DMS53 treated with DMSO at 0.1 percent for 48 hours (cell line): Measurements from ENCODE around the gene CBARP.

Experiments used
- DNase-seq: peaks from one replicate; lab custom pipeline; 2025; ENCODE audit not compliant: unreplicated experiment; lab: John Stamatoyannopoulos, UW

The CBARP gene

DNA sequence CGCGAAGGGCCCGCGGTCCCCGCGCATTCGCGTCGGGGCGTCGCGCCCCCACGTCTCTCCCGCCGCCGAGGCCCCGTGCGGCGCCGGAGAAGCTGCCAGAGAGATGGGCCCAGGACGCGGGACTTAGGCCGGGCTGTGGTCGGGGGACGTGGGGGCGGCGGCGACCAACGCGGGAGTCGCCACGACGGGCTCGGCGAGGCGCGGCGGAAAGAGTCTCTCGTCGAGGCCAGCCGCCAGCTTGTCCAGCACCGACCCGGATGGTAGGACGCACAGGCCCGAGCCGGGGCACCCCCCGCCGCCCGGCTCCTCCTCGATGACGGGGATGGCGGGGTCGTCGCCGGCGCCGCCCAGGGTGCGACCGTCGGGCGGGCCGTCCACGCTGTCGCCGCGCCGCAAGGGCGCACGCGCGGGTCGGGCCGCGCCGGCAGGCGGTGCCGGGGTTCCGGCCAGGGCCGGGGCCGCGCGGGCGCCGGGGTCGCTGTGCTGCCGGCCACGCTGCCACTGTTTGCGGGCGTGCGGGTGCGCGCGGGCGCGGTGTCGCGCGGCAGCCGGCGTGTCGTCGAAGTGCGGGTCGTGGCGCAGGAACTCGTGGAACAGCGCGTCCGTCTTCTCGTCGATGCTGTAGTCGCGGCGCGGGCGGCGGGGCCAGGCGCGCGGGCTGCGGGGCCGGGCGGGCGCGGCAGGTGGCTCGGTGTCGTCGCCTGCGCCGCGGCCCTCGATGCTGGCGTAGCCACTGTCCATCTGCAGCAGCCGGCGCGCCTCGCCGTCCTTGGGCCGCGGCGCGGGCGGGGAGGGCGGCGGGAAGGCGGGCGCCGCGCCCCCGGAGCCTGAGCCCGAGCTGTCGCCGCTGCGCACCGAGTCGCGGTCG, 8.5 kb downstream of the CBARP start:
- no peak for DNase-seq

DNA sequence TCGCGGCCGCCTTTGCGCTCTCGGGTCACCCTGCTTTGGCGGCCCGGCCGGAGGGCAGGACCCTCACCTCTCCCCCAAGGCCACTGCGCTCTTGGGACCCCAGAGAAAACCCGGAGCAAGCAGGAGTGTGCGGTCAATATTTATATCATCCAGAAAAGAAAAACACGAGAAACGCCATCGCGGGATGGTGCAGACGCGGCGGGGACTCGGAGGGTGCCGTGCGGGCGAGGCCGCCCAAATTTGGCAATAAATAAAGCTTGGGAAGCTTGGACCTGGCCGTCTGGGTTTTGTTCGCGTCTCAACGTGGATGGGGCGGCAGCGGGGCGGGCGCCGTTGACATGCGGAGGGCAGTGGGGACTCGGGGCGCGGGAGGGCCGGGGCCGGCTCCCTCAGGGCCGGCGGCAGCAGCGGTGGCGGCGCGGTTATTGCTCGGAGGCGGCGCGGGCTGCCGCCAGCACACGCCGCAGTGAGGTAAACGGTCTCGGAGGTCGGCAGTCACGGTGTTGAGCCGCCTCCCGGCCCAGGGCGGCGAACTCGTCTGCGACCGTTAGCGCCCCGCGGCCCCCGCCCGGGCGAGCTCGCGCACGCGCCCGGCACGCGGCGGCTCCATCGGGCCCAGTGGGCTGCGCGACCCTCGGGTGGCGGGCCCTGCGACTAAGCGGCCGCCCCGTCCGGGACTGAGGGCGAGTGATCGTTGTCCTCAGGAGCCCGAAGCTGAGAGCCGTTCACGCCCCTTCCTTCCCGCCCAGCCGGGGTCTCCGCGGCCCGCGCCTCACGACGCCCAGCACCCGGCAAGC, 9.4 kb downstream of the CBARP start:
- DNase-seq: no peak

DNA sequence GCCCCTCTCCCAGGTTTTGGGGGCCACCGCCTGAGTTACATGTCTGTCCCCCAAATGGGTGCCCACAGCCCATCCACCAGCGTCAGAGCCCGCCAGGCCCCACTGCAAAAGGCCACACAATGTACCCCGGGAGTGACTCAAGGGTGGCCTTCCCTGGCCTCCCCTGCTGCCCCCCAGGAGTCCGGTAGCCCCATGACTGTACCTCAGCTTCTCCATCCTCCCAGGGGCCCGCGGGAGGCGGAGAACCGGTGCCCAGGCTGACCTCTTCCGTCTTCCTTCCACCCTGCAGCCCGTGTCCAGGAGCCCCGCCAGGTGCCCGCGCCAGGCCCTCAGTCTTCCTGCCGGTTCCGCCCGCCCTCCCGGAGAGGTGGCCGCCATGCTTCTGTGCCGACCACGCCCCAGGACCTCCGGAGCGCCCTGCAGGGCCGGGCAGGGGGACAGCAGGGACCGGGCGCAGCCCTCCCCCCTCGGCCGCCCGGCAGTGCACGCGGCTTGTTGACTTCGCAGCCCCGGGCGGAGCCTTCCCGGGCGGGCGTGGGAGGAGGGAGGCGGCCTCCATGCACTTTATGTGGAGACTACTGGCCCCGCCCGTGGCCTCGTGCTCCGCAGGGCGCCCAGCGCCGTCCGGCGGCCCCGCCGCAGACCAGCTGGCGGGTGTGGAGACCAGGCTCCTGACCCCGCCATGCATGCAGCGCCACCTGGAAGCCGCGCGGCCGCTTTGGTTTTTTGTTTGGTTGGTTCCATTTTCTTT, 10.3 kb downstream of the CBARP start:
- no peak for DNase-seq

DNA sequence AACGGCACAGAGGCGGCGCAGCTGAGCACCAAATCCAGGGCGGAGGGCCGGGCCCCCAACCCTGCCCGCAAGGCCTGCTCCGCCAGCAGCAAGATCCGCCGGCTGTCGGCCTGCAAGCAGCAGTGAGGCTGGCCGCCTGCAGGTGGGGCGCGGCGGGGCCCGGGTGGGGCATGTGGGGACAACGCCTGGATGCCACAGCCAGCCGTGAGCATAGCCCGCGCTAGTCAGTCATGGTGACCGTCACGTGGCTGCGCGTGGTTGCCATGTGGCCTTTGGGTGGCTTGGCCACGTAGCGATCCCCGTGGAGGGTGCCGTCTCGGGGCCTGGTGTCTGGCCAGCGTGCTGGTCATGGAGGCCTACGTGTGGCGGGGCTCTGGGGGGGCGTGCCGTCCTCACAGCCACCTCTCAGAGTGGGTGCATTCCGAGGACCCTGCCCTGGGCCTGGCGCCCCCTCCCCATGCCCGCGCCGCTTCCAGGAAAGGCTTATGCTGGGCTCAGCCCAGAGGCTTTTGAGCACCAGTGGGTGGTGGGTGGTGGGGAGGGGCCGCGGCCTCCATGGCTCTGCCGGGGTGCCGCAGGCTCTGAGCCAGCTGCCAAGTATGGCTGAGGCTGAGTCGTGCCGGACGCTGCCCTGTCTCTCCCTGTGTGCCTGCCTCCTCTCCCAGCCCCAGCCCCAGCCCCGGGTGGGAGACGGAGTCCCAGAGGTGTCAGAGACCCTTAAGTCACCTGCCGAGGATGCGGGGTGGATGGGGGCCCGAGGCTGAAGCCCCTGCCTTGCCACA, 11.1 kb downstream of the CBARP start:
- no peak for DNase-seq

DNA sequence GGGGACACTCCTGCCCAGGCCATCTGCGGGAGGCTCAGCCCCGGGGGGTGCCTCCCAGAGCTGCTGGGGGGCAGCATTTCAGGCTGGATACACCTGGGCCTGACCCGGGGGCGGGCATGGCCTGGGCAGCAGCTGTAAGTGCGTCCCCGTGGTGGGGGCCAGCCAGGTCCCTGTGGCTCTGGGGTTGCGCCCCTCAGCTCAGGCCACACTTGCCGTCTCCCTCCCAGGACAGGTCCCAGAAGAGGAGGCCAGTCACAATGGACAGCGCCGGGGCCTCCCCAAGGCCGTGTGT, 11.6 kb downstream of the CBARP start:
- DNase-seq: no peak

DNA sequence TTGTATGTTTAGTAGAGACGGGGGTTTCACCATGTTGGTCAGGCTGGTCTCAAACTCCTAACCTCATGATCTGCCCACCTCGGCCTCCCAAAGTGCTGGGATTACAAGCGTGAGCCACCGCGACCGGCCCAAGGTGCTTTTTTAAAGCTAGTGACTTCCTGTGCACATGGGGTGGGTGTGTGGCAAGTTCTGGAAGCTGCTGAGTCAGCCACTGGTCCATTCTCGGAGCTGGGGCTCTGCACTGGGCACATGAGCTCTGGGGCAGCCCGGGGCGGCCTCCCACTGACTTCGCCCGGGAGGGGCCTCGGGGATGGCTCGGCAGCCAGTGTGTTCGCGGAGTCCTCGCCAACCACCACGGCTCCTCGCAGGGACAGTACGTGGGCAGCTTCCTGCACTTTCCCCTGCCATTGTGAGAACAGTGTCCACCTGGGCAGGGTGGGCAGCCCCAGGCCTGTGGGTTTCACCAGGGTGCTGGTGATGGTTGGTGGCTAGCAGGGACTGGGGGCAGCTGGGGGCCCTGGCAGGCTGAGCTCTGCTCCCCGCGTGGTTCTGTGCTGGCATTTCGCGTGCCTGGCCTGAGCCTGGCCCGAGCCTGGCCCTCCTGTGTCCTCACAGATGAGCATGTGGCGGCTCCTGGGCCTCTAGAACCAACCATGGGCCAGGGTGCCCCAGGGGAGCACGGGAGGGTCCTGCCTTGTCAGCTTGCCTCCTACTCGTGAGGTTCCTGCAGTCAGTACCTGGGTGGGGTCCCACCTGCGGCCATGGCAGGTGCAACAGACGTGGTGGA, 12.2 kb downstream of the CBARP start:
- DNase-seq: no peak

DNA sequence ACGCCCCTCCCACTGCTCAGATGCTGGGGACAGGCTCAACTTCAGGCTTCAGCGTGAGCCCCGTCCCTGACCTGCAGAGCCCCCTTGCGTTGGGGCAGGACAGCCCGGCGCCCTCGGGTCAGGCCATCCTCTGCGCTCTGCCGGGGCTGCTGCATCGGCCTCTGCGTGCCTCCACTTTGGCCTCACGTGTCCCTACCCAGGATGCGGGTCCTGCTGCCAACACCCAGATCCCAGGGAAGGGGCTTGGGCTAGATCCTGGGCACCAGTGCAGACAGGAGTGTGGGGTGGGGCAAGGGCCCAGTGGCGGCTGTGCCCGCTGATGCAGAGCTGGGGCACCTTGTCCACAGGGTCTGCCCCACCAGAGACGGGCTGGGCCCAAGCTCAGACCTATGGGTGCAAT, 13.0 kb downstream of the CBARP start:
- no peak for DNase-seq

DNA sequence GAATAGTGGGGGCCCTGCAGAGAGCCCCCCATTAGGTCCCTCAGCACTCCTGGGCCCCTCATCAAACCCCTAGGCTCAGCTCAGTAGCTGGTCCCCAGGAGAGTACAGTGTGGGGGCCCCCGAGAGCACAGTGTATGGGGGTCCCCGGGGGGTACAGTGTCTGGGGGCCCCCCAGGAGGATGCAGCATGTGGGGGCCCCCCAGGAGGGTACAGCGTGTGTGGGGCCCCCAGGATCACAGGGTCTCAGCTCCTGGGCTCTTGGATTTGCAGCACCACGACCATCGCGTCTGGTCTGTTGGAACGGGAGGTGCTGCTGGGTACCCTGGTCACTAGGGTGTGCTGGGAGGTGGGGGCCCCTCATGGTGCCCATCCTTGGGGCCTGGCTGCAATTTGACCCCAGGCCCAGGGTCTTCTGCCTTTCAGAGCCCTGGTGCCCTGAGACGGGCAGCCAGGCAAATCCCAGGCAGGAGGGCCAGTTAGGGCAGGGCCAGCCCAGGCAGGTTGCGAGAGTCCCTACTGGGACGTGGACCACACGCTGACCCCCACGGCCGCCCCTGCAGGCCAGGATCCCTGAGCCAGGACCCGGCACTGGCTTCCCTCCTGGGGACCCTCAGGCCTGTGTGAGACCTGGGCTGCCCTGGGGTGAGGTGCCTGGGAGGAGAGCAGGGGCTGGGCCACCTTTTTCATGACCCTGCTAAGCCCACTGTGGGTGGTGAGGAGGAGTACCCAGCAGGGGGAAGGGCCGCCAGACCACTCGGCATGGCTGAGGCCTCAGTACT, 13.6 kb downstream of the CBARP start:
- no peak for DNase-seq

DNA sequence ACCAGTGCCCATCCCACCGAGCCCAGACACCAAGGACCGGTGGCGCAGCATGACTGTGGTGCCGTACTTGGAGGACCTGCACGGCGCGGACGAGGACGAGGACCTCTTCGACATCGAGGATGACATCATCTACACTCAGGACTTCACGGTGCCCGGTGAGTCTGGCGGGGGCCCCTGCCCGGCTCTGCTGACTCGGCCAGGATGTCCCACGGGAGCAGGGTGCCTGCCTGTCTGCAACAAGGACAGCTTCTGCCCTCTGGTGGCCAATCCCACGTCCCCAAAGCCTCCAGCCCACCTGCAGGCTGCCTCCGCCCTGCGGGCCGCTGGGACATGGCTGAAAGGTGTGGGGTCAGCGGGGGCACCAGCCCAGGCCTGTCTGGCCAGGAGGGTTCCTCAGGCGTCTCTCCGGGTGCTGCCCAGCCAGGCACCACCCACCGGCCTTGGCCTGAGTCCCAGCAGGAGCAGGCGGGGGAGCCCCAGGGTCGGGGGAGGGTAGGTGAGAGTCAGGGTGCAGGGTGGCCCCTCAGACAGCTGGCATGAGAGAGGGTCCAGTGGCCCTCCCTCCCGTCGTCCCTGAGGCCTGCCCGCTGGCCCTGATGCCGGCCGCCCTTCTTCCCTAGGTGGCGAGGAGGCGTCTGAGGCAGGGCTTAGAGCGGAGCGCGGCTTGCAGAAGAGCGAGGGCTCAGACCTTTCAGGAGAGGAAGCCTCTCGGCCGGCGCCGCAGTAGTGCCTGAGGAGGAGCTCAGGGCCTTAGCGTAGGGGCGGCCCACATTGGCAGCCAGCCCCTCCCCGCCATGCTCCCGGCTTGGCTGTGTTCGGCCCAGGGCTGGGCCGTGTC, 14.6 kb downstream of the CBARP start:
- no peak for DNase-seq

DNA sequence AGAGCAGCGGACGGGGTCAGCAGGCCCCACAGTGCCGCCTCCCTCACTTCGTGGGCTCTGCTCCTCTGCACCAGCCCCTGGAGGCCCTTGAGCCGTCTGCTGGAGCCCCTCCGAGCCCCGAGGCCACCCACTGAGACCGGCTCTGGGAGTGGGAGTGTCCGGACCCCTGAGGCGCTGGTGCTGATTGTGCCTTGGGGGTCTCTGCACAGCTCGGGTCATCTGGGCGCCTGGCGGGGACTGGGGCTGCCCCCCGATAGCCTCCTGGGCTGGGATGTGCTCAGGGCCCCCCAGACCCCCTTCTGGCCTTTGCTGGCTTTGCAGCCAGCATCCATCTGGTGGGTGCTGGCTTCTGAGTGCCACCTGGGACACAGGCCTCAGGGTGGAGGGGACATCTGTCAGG, 15.4 kb downstream of the CBARP start:
- no peak for DNase-seq

DNA sequence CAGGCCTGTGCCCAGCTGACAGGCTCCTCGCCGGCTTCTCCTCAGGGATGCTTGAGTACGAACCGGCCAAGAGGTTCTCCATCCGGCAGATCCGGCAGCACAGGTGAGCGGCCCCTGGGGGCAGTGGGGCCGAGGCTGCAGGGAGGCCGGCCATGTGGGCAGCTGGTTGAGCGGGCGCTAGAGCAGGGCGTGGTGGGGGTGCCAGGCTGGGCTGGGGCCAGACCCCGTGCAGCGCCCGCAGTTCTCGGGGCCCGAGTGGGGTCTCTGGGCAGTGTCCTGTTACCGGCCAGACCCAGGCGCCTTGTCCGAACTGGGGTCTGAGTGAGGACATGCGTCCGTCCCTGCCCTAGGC, 15.9 kb downstream of the CBARP start:
- DNase-seq: no peak

DNA sequence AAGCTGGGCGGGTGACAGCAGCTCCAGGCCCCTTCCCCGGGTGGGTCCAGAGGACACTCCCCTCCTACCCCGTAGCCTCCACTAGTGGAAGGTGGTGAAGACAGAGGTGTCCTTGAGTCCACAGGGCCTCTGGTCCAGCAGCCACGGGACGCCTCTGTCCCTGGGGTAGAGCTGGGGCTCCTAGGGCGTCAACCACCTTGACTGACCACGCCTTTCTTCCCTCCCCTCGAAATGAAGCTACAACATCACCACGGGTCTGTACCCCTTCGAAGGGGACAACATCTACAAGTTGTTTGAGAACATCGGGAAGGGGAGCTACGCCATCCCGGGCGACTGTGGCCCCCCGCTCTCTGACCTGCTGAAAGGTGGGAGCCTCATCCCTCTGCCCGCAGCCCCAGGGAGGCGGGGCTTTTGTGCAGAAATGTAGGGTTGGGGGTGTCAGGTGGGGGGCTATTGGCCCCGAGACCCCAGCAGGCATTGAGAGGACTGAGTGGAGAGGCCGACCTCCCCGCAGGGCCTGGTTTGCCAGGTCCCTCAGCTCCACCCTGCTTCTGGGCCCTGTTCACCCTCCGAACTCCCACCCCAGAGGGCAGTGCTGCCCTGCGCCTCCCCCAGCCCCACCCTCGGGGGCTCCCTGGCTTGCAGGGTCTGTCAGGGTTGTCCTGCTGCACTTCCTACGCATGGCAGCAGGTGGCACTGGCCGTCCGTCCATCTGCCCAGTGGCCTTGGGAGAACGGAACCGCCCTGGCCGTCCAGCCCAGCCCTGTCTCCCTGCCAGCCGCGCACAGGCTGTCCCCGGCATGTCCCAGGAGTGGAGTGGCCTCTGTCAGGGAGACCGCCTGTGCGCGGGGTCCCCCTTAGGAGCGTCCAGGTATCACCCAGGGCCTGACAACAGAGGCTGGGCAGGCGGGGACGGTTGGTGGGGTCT, 16.6 kb downstream of the CBARP start:
- DNase-seq: no peak

DNA sequence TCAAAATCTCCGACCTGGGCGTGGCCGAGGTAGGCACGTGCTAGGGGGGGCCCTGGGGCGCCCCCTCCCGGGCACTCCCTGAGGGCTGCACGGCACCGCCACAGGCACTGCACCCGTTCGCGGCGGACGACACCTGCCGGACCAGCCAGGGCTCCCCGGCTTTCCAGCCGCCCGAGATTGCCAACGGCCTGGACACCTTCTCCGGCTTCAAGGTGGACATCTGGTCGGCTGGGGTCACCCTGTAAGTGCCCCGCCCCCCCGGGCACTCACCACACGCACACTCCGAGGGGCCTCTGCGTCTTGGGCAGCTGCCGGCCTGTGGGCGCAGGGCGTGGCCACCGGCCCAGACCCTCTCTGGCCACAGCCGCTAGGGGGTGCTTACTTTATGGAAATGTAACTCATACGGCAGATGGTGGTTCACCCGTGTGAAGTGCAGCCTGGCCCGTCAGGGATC, 17.3 kb downstream of the CBARP start:
- no peak for DNase-seq

DNA sequence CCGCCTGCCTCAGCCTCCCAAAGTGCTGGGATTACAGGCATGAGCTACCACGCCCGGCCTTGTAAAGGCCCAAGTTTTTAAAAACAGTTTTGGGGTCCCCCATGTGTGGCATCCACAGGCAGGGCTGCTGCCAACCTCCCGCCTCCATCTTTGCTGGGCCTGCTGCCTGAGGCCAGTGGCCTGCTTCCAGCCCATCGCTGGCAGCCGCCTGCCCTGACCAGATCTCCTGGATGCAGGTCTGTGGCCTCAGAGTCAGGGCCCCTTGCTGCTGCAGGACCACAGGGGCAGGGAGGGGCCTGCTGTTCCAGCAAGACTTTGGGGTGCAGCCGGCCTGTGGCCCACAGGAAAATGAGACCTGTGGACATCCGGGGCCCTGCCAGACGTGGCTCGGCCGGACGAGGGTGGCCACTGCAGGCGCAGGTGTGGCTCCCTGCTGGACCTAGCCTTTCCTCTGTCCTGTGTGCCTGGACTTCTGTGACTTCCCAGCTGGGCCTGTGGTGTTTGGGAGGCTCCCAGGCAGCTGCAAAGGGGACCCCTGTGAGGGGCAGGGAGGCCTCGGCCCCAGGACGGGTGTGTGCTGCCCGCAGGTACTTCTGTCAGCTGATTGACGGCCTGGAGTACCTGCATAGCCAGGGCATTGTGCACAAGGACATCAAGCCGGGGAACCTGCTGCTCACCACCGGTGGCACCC, 17.9 kb downstream of the CBARP start:
- no peak for DNase-seq

DNA sequence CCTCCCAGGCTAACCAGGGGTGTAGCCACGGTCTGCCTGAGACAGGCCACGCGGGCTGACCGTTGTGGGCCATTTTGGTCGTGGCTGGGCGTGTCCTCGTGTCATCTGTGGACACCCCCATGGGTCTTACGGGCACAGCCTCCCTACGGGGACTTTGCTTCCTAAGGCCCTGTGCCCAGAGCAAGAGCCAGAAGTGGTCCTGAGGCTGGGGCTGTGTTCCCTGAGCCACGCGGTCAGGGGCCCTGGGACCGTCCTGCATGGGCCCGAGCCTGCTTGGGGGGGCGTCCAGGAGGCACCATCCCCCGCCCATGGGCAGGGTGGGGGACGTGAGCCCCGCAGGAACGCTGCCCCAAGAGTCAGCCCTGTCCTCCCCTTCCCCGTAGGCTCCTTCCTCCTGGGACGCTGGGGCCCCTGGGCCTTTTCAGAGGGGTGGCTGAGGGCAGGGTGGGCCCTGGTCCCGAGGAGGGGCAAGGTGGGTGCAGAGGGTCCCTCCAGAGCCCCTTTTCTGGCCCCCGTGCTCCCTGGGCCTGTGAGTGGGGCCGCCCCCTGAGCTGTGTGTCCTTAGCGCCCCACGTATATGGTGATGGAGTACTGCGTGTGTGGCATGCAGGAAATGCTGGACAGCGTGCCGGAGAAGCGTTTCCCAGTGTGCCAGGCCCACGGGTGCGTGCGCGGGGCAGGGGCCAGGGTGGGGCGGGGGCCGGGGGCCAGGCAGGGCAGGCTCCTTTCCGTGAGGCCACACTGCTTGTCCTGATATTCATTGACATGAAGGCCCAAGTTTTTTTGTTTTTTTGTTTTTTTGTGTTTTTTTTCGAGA, 18.8 kb downstream of the CBARP start:
- no peak for DNase-seq

DNA sequence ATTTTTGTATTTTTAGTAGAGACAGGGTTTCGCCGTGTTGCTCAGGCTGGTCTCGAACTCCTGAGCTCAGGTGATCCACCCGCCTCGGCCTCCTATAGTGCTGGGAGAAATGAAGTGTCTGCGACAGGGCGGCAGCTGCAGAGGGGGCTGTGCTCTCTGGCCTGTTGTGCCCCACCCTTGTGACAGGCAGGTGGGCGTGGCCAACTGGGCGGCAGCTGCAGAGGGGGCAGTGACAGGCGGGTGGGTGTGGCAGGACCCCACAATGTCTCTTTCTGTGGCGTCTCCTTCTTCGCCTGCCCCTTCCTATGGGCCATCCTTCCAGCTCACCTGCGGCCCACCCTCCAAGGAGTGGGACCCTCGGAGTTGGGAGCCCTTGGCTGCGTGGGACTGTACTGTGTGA, 20.4 kb downstream of the CBARP start:
- no peak for DNase-seq
